Stomach (tissue), 9 donors: Measurements from ENCODE around the gene FBXW12. TPM values are rescaled to one million over a fixed set of nuclear protein-coding genes. Genes with fewer than 3 reads are reported as not detected.

Experiments used
- DNase-seq, 2 donors: peaks; one replicate each; pipeline versions ENCODE4 v3.0.0 to v3.0.0-alpha.2; 2013 to 2019
- H3K27ac ChIP-seq, 5 donors: fragments of 200-600 bp in 4 of 5; sonication (generic) in 4 of 5; one replicate each; pipeline ENCODE4 v1.5.1; 2013 to 2019; ENCODE audit warnings: mild to moderate bottlenecking in 1 of 5, moderate library complexity in 1 of 5
- H3K27me3 ChIP-seq, 3 donors: fragments of 200-600 bp; sonication (generic); one replicate each; pipeline ENCODE4 v1.5.1; 2017 to 2019; ENCODE audit warnings: mixed run types in 1 of 3
- H3K36me3 ChIP-seq, 4 donors: fragments of 200-600 bp; sonication (generic); 1 replicate in 3 of 4; 2 replicates in 1 of 4; pipeline ENCODE4 v1.5.1; 2016 to 2019
- H3K4me1 ChIP-seq, 4 donors: fragments of 200-600 bp; sonication (generic); one replicate each; pipeline ENCODE4 v1.5.1; 2016 to 2019
- H3K4me3 ChIP-seq, 4 donors: fragments of 200-600 bp; sonication (generic) in 3 of 4; one replicate each; pipeline ENCODE4 v1.5.1; 2016 to 2019; ENCODE audit warnings: mild to moderate bottlenecking in 1 of 4
- H3K9me3 ChIP-seq, 4 donors: fragments of 200-600 bp; sonication (generic); one replicate each; pipeline ENCODE4 v1.5.1; 2016 to 2019
- CTCF ChIP-seq, 7 experiments: fragments of 450-650 bp in 4 of 7; fragments of 200-600 bp in 3 of 7; sonication (generic) in 3 of 7; IDR thresholded peaks; one replicate each; pipeline ENCODE4 v1.5.1; 2016 to 2019; ENCODE audit warnings: antibody characterized with exemption in 7 of 7, control low read depth in 2 of 7, mild to moderate bottlenecking in 1 of 7
- EP300 ChIP-seq: sonication (generic); formaldehyde crosslinking; IDR thresholded peaks from one replicate; pipeline ENCODE4 v1.6.1; 2017; ENCODE audit warnings: antibody characterized with exemption
- POLR2A ChIP-seq, 4 donors: fragments of 450-650 bp; IDR thresholded peaks; one replicate each; pipeline ENCODE4 v1.6.1; 2016; ENCODE audit warnings: antibody characterized with exemption in 4 of 4, control low read depth in 2 of 4, mild to moderate bottlenecking in 1 of 4, moderate library complexity in 1 of 4
- POLR2AphosphoS5 ChIP-seq, 3 donors: sonication (generic); formaldehyde crosslinking; IDR thresholded peaks; one replicate each; pipeline ENCODE4 v1.6.1; 2016; ENCODE audit warnings: antibody characterized with exemption in 3 of 3
- WGBS, 5 donors: extraction: QIAGEN DNeasy Blood & Tissue Kit in 3 of 5; methylation state at CpG; one replicate each; pipeline versions ENCODE4 v1.1.5 to v1.1.7; 2013 to 2018; 5-methylcytosine and 5-hydroxymethylcytosine counted together
- intact Hi-C: fragments of 100-400 bp; cut with DNase I; formaldehyde crosslinking; loops from one replicate; pipeline ENCODE4 v1.15.1; 2023; ENCODE audit warnings: low total_unique reads
- polyA plus RNA-seq, 3 donors: library from polyadenylated mRNA; stranded (reverse); fragments of 200-250 nt; gene quantifications; one replicate each; pipeline ENCODE4 v1.2.3, GENCODE V29; 2013
- total RNA-seq, 5 donors: library from RNA; depleted of rRNA; stranded (reverse); fragments of >200 nt; gene quantifications; one replicate each; pipeline versions ENCODE4 v1.1.0 to v1.2.3, GENCODE V29; 2014 to 2016
- donor health status: healthy with polysubstance abuse.
- donor health status: Bipolar disorder and iron deficiency.
- donor health status: healthy.

The FBXW12 gene
- total and polyA plus RNA-seq, 8 donors: not detected

- TF ChIP-seq EP300 (no peak), POLR2AphosphoS5 (IDR thresholded peaks at IDR 0.05) (peak in 2 of 3 donors; percentile 47 to 77), CTCF (IDR thresholded peaks at IDR 0.05) (peak in 6 of 7 experiments; percentile 88 to 100 (median 98)), POLR2A (IDR thresholded peaks at IDR 0.05) (no peak)
- Histone ChIP-seq H3K36me3 (peaks cover 8 to 22% (median 18%) of the 10 kb centered on the region in 4 donors), H3K27me3 (no peaks in the 10 kb centered on the region), H3K4me1 (peaks cover 23 to 54% (median 28%) of the 10 kb centered on the region in 4 donors), H3K9me3 (no peaks in the 10 kb centered on the region), H3K27ac (peak overlapping the region in 4 of 5 donors; percentile 59 to 96 (median 62)), H3K4me3 (no peak overlapping the region)
- intact Hi-C loops: loop anchor here (2.0 kb wide), 1 partner anchor 35 kb away; no protein-coding TSS in a partner anchor
- WGBS, 5 donors: 33 to 46% (median 41%) methylated on average over 6 to 7 of the region's 7 CpGs
- DNase-seq: peak; percentile 91 to 96
Observed at GRCh38 chr3:48435774-48436476, 63.9 kb downstream of the FBXW12 start.

GRCh38 chr3:48436477-48436787 is 64.4 kb downstream of the FBXW12 start:
- no peaks in the 10 kb centered on the region for H3K9me3 ChIP-seq
- 0 to 88% (median 68%) methylated on average over 1 of the region's 1 CpG for WGBS, 5 donors
- H3K4me3 ChIP-seq: no peak overlapping the region
- TF ChIP-seq POLR2AphosphoS5 (IDR thresholded peaks at IDR 0.05) (no peak), CTCF (IDR thresholded peaks at IDR 0.05) (no peak), EP300 (no peak), POLR2A (IDR thresholded peaks at IDR 0.05) (no peak)
- DNase-seq: no peak
- intact Hi-C loops: no loop called here
- H3K36me3 ChIP-seq: peaks cover 8 to 22% (median 19%) of the 10 kb centered on the region in 4 donors
- H3K4me1 ChIP-seq: peaks cover 28 to 56% (median 31%) of the 10 kb centered on the region in 4 donors
- no peaks in the 10 kb centered on the region for H3K27me3 ChIP-seq
- H3K27ac ChIP-seq: peak overlapping the region in 3 of 5 donors; percentile 4 to 96 (median 66)

DNA sequence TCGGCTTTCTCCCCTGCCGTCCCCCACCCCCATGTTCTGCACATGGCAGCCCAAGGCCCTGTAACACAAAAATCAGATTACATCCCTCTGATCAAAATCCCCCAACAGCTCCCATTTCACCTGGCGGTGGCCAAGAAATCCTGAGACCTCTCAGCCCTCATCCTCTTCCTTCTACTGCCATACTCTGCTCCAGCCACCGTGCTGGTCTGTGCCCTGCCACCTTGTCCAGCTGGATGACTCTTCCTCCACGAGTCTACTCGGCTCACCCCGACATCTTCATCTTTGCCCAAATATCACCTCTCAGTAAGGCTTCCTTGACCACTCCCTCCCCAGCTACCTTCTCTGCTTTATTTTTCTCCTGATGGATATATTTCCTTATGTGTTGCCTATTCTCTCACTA is 64.8 kb downstream of the FBXW12 start:
- H3K27me3 ChIP-seq: no peaks in the 10 kb centered on the region
- peaks cover 32 to 60% (median 35%) of the 10 kb centered on the region in 4 donors for H3K4me1 ChIP-seq
- intact Hi-C loops: no loop called here
- H3K27ac ChIP-seq: no peak overlapping the region
- no peak overlapping the region for H3K4me3 ChIP-seq
- H3K36me3 ChIP-seq: peaks cover 8 to 24% (median 22%) of the 10 kb centered on the region in 4 donors
- DNase-seq: peak in 1 of 2 donors; percentile 1
- WGBS, 5 donors: 73 to 88% (median 83%) methylated on average over 7 of the region's 7 CpGs
- TF ChIP-seq POLR2AphosphoS5 (IDR thresholded peaks at IDR 0.05): no peak
- no peaks in the 10 kb centered on the region for H3K9me3 ChIP-seq

GRCh38 chr3:48437812-48438211 is 65.8 kb downstream of the FBXW12 start:
- H3K4me1 ChIP-seq: peaks cover 33 to 65% (median 42%) of the 10 kb centered on the region in 4 donors
- no peak overlapping the region for H3K27ac ChIP-seq
- WGBS, 5 donors: 85 to 91% (median 86%) methylated on average over 4 of the region's 4 CpGs
- intact Hi-C loops: no loop called here
- peaks cover 1 to 25% (median 22%) of the 10 kb centered on the region in 4 donors for H3K36me3 ChIP-seq
- TF ChIP-seq POLR2A (IDR thresholded peaks at IDR 0.05) (no peak), POLR2AphosphoS5 (IDR thresholded peaks at IDR 0.05) (no peak), EP300 (no peak)
- DNase-seq: peak in 1 of 2 donors; percentile 1
- no peaks in the 10 kb centered on the region for H3K9me3 ChIP-seq
- H3K4me3 ChIP-seq: no peak overlapping the region
- H3K27me3 ChIP-seq: no peaks in the 10 kb centered on the region

DNA sequence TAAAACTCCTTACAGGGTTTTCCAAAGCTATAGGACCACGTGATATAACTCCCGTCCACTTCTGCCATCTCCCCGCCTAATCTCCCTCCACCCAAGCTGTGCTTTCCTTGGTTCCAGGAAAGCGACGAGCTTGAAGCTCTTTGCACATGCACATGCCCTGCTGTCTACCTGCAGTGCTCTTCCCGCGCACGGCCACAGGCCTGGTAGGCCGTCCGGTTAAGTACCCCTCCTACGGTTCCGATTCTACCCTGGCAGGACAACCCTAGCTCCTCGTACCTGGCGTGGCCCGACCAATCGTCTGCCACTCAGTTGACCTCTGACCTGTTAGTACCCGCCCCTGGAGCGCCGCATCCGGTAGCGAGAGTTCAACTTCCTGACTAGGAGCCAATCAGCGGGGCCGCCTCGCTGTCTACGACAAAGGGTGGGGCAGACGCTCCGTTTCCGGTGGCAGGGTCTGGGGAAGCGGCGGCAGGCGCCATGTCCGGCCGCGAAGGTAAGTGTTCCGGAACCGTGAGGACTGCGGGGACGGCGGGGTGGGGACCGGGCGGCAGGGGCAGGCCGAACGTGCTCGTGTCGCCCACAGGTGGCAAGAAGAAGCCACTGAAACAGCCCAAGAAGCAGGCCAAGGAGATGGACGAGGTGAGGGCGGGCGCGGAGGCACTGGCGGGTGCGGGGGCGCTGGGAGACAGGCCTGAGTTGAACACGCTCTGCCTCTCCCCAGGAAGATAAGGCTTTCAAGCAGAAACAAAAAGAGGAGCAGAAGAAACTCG is 68.0 kb downstream of the FBXW12 start, which contains the start of the genes CCDC51 and TMA7:
Gene CCDC51 (minus strand): TSS at position 300 of the 770 bp plus-strand sequence. CDS start 4,991 bp downstream, outside the sequence.
Gene TMA7 (plus strand): TSS at position 438 of the 770 bp plus-strand sequence. CDS start 40 bp downstream, at position 478.
- H3K27ac ChIP-seq: peak within 1 kb of the TSS; percentile 90 to 95 (median 94)
- no peaks in the 10 kb centered on the region for H3K9me3 ChIP-seq
- TF ChIP-seq POLR2A (IDR thresholded peaks at IDR 0.05): peak in 2 of 4 donors; percentile 86 to 91
- TF ChIP-seq EP300: no peak
- TF ChIP-seq CTCF (IDR thresholded peaks at IDR 0.05): no peak
- peak; percentile 86 to 99 (median 99) for TF ChIP-seq POLR2AphosphoS5 (IDR thresholded peaks at IDR 0.05)
- peaks cover 17 to 43% (median 30%) of the 10 kb centered on the region in 4 donors for H3K4me1 ChIP-seq
- H3K36me3 ChIP-seq: peaks cover 4 to 36% (median 34%) of the 10 kb centered on the region in 4 donors
- no peaks in the 10 kb centered on the region for H3K27me3 ChIP-seq
- H3K4me3 ChIP-seq: peak within 1 kb of the TSS; percentile 70 to 88 (median 80)
- 0 to 2% (median 1%) methylated on average over 48 to 54 of the region's 54 CpGs for WGBS, 5 donors
- DNase-seq: peak; percentile 99
- intact Hi-C loops: no loop called here
